ENCODE data around the gene HMGB2. TPM values are rescaled to one million over a fixed set of nuclear protein-coding genes. Genes with fewer than 3 reads are reported as not detected.
A peak's percentile ranks its signal among the peaks of the same experiment; 100 is the strongest.

Gene HMGB2
- total RNA-seq = 100 to 1,000 TPM; 610 to 614 TPM

DNA sequence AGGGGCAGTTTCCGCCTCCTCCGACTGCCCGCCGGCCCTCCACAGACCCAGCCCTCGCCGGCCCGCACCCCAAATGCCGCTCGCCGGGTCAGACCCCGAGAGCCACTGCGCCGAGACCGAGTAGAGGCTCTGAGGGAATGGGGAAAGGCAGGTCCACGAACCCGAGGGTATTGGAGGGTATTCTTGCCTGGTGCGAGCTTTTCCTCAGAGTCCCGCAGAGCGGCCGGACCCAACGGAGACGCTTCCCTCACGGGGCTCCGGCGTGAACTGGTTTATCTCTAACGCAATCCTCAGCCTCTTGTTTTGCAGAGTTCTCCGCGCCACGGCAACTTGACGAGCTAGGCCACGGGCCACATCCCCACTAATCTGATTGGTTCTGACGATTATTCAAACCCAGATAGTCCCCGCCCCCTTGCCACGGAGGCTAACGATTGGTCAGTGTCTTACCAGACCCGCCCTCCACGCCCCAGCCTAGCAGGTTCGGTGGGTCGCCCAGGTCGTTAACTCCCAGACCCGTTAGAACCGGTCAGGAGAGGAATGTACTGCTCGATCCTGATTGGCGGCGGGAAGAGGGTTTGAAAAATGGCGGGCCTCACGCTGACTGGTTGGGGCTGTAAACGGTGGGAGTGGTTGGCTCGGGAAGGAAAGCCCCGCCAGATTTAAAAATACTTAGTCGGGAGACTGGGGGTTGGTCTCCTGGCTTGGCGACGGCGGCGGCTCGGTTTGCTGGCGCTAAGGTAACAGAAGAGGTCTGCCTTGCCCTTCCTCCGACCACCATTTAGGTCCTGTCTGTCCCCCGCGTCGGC lies at the start of gene HMGB2:
HMGB2 (minus strand) TSS at position 274 of the 806 bp plus-strand sequence. CDS start 709 bp downstream, outside the sequence.
- CTCF ChIA-PET = interaction anchor here (0.7 to 2.8 kb wide), 6 partner anchors 15 to 164 kb away, joined by 3 to 12 read pairs (median 5); partner anchors contain the start of gene SAP30
- intact Hi-C loops (cut with micrococcal nuclease) = loop anchor here (1.0 to 2.0 kb wide), 6 partner anchors 16 to 949 kb away; partner anchors contain the start of genes CEP44, FBXO8, GALNT7 and SAP30
- Mint-ChIP-seq H3K4me1 (ENCODE audit: low read depth) (peaks cover 11% of the 10 kb centered on the region), H3K27me3 (peaks cover 4% of the 10 kb centered on the region), H3K27ac (peak within 1 kb of the TSS; percentile 100), H3K9me3 (no peaks in the 10 kb centered on the region), H3K36me3 (peaks cover 38% of the 10 kb centered on the region), H3K4me3 (peak within 1 kb of the TSS; percentile 95)
- POLR2A ChIA-PET = interaction anchor here (1.1 to 4.6 kb wide), 7 partner anchors 16 to 167 kb away, joined by 3 to 117 read pairs (median 5); partner anchors contain the start of genes GALNT7 and SAP30
- peak; percentile 100 for DNase-seq

DNA sequence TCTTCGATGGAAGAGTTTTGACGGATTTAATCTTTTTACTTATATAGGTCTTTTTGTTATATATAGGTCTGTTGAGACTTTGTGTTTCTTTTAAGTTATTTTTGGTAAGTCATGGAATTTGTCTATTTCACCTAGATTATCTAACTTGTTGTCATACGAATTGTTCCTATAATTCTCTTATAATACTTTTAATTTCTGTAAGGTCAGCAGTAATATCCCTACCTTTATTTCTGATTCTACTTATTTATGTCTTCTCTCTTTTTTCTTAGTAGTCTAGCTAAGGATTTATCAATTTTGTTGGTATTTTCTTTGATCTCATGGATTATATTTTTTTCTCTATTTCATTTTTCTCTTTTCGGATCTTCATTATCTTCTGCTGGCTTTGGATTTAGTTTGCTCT lies 48.2 kb upstream of the HMGB2 start:
- no peak for DNase-seq
- Mint-ChIP-seq H3K4me3 (no peak overlapping the region), H3K27me3 (peaks cover 1% of the 10 kb centered on the region), H3K9me3 (no peaks in the 10 kb centered on the region), H3K36me3 (peaks cover 2% of the 10 kb centered on the region), H3K4me1 (ENCODE audit: low read depth) (no peaks in the 10 kb centered on the region), H3K27ac (no peak overlapping the region)
- intact Hi-C loops (cut with micrococcal nuclease) = no loop called here
- ChIA-PET CTCF (interaction anchor here (0.8 to 1.5 kb wide), 3 partner anchors 11 to 63 kb away, joined by 3 to 4 read pairs (median 3); no protein-coding TSS in a partner anchor), POLR2A (no interaction called here)

DNA sequence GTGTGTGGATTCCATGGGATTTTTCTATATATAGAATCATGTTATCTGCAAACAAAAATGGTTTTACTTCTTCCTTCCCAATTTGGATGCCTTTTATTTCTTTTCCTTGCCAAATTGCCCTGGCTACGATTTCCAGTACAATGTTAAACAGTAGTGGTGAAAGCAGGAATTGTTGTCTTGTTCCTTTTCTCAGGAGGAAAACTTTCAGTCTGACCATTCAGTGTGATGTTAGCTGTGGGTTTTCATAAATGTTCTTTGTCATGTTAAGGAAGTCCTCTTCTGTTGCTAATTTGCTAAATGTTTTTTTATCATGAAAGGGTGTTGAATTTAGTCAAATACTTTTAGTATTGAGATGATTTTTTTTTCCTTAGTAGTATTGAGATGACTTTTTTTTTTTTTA lies 47.5 kb upstream of the HMGB2 start:
- intact Hi-C loops (cut with micrococcal nuclease) = no loop called here
- ChIA-PET CTCF (interaction anchor here (1.5 kb wide), 1 partner anchor 62 kb away, joined by 3 read pairs; no protein-coding TSS in a partner anchor), POLR2A (no interaction called here)
- Mint-ChIP-seq H3K27ac (no peak overlapping the region), H3K4me1 (ENCODE audit: low read depth) (no peaks in the 10 kb centered on the region), H3K9me3 (no peaks in the 10 kb centered on the region), H3K4me3 (no peak overlapping the region), H3K36me3 (peaks cover 2% of the 10 kb centered on the region), H3K27me3 (peaks cover 1% of the 10 kb centered on the region)
- DNase-seq = no peak

DNA sequence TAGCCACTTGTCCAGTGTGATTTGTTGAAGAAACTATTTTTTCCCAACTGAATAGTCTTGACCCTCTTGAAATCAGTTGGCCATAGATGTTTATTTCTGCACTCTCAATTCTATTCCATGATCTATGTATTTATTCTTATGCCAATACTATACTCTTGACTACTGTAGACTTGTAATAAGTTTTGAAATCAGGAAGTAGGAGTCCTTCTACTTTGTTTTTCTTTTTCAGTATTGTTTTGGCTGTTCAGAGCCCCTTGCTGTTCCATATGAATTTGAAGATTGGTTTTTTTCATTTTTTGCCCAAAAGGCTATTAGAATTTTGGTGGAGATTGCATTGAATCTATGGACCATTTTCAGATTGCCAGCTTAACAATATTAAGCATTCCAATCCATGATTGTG lies 46.8 kb upstream of the HMGB2 start:
- Mint-ChIP-seq H3K4me1 (ENCODE audit: low read depth) (no peaks in the 10 kb centered on the region), H3K27me3 (peaks cover 1% of the 10 kb centered on the region), H3K36me3 (peaks cover 3% of the 10 kb centered on the region), H3K27ac (no peak overlapping the region), H3K4me3 (no peak overlapping the region), H3K9me3 (no peaks in the 10 kb centered on the region)
- ChIA-PET POLR2A (no interaction called here), CTCF (no interaction called here)
- intact Hi-C loops (cut with micrococcal nuclease) = no loop called here
- no peak for DNase-seq

DNA sequence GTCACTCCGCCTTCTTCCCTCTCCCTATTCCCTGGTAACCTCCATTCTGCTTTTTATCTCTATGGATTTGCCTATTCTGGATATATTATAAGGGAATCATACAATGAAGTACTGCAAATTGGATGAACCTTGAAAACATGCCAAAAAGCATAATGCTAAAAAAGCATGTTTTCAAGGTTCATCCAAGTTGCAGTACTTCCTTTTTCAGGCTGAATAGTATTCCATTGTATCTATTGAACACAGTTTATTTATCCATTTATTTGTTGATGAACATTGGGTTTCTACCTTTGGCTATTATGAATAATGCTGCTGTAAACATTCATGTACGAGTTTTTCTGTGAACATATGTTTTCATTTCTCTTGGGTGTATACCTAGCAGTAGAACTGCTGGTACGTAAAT lies 45.8 kb upstream of the HMGB2 start:
- CTCF ChIA-PET = interaction anchor here (1.0 kb wide), 1 partner anchor 40 kb away, joined by 3 read pairs; no protein-coding TSS in a partner anchor
- Mint-ChIP-seq H3K36me3 (peaks cover 6% of the 10 kb centered on the region), H3K27ac (no peak overlapping the region), H3K9me3 (no peaks in the 10 kb centered on the region), H3K27me3 (peaks cover 1% of the 10 kb centered on the region), H3K4me3 (no peak overlapping the region), H3K4me1 (ENCODE audit: low read depth) (no peaks in the 10 kb centered on the region)
- intact Hi-C loops (cut with micrococcal nuclease) = no loop called here
- POLR2A ChIA-PET = no interaction called here
- DNase-seq = no peak

DNA sequence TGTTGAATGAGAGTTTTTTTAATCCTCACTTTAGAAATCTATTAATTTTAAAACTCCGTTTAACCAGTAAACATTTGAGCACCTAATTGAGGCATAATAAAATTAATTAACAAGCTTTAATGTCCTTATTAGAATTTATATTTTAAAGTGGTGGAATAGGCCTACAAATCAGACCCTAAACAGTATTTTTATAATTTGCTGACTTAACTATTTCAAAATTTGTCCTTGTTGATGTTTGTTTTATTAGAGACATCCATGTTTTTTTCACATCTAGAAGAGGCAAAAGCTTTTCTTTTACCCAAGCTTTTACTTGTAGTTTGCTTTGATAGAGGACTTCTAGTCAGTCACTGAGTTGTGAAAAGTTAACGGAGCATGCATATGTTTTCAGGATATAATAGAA lies 40.4 kb upstream of the HMGB2 start:
- H3K27me3 Mint-ChIP-seq = peaks cover 4% of the 10 kb centered on the region
- H3K36me3 Mint-ChIP-seq = peaks cover 11% of the 10 kb centered on the region
- no peaks in the 10 kb centered on the region for H3K9me3 Mint-ChIP-seq
- H3K4me1 Mint-ChIP-seq (ENCODE audit: low read depth) = peaks cover 10% of the 10 kb centered on the region
- no peak overlapping the region for H3K4me3 Mint-ChIP-seq
- H3K27ac Mint-ChIP-seq = no peak overlapping the region
- no peak for DNase-seq
- POLR2A ChIA-PET = no interaction called here
- intact Hi-C loops (cut with micrococcal nuclease) = no loop called here
- CTCF ChIA-PET = interaction anchor here (1.8 kb wide), 1 partner anchor 73 kb away, joined by 5 read pairs; no protein-coding TSS in a partner anchor

DNA sequence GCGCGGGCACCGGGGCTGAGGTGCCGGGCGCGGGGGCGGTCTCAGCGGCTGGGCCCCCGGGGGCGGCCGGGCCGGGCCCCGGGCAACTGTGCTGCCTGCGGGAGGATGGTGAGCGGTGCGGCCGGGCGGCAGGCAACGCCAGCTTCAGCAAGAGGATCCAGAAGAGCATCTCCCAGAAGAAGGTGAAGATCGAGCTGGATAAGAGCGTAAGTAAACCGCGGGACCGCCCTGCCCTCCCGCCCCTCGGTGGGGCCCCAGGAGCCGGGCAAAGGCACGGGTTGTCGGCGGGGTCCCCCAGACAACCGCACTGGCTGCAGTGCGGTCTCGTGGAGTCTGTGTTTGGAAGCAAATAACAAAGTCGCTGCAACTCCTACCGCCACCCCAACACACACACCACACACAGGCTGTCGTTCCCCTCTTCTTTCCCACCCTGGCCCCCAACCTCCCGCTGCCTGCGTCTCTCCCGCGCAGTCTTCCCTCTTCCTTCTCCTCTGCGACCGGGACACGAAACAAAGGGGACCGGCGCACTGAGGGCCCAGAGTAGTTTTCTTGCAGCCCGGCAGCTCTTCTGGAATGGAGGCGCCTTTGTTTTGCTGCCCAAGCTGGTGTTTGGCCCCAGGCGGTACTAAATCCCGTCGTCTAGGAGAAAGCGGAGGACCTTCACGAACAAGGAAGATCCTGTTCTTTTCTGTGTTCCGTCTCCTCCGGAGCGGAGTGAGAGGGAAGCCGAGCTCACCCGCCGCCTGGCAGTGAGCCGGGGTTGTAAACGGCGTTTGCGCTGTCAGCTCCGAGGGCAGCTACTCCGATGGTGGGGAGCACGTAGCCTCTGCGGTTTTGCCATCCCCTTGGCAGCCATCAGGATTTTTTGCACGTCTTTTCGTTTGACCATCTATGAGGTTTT lies 37.4 kb upstream of the HMGB2 start:
- peak overlapping the region; percentile 66 for H3K27ac Mint-ChIP-seq
- POLR2A ChIA-PET = interaction anchor here (0.7 to 4.3 kb wide), 3 partner anchors 13 to 41 kb away, joined by 4 to 117 read pairs (median 6); partner anchors contain the start of gene HMGB2
- H3K4me1 Mint-ChIP-seq (ENCODE audit: low read depth) = peaks cover 26% of the 10 kb centered on the region
- peak; percentile 57 for DNase-seq
- peak overlapping the region; percentile 94 for H3K4me3 Mint-ChIP-seq
- CTCF ChIA-PET = interaction anchor here (1.2 to 3.2 kb wide), 7 partner anchors 15 to 70 kb away, joined by 3 to 15 read pairs (median 5); partner anchors contain the start of gene HMGB2
- H3K9me3 Mint-ChIP-seq = no peaks in the 10 kb centered on the region
- peaks cover 11% of the 10 kb centered on the region for H3K36me3 Mint-ChIP-seq
- intact Hi-C loops (cut with micrococcal nuclease) = loop anchor here (2.0 kb wide), 1 partner anchor 45 kb away; no protein-coding TSS in a partner anchor
- H3K27me3 Mint-ChIP-seq = peaks cover 4% of the 10 kb centered on the region

DNA sequence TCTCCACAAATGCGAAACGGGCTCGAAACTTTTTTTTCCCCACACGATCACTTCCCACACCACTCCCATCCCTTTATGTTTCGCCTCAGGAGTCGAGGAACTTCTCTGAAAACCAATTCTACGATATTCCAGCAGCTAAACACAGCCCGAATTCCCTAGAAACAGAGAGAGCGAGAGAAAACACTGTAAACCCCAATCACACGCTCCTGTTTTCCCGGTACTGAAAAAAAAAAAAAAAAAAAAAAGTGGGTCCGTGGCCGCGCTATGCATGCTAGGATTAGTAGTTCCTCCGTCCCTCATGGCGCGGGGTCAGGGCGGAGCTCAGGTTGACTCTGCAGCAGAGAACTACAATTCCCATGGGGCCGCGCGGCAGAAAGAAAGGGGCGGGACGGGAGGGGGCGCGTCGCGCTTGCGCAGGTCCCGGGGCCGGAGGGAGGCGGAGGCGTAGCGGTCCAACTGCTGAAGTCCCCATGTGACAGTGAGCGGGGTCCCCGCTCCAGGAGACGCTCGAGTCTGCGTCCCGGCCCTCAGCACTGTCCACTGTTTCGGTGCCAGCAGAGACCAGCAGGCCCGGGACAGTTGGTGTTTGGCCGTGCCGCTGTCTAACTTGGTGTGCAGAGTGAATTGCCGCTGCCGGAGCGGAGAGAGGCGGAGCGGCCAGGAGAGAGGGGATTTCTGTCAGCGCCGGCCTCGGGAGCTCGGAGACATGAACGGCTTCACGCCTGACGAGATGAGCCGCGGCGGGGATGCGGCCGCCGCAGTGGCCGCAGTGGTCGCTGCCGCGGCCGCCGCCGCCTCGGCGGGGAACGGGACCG lies 36.5 kb upstream of the HMGB2 start, which contains the start of gene SAP30:
SAP30 (plus strand) TSS at position 478 of the 815 bp plus-strand sequence; CDS start at position 707, 229 bp downstream.
- peak; percentile 99 for DNase-seq
- POLR2A ChIA-PET = interaction anchor here (0.7 to 4.3 kb wide), 4 partner anchors 36 to 50 kb away, joined by 3 to 117 read pairs (median 6); partner anchors contain the start of gene HMGB2
- Mint-ChIP-seq H3K27ac (peak within 1 kb of the TSS; percentile 99), H3K27me3 (peaks cover 4% of the 10 kb centered on the region), H3K36me3 (peaks cover 8% of the 10 kb centered on the region), H3K4me3 (peak within 1 kb of the TSS; percentile 100), H3K9me3 (no peaks in the 10 kb centered on the region), H3K4me1 (ENCODE audit: low read depth) (peaks cover 33% of the 10 kb centered on the region)
- CTCF ChIA-PET = interaction anchor here (1.3 to 3.2 kb wide), 4 partner anchors 14 to 52 kb away, joined by 3 to 15 read pairs (median 4); partner anchors contain the start of gene HMGB2
- intact Hi-C loops (cut with micrococcal nuclease) = loop anchor here (1.0 kb wide), 4 partner anchors 36 to 913 kb away; partner anchors contain the start of genes CEP44, FBXO8, GALNT7 and HMGB2

DNA sequence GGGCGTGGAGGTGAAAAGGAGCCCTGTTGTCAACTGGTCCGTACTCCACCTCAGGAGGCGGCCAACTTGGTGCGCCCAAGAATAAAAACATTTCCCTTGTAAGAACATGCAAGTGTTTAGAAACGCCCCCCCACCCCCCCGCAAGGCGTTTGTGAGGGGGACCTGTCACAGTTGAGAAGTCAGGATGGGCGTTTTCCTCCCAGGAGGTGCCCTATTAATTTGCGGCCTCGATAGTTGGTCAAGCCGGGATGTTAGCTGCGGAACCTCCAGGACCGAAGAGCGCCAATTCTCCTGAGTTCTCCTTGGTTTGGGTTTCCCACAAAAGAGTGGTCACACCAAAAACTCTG lies 35.9 kb upstream of the HMGB2 start:
- Mint-ChIP-seq H3K9me3 (no peaks in the 10 kb centered on the region), H3K27me3 (peaks cover 4% of the 10 kb centered on the region), H3K36me3 (peaks cover 8% of the 10 kb centered on the region), H3K4me3 (peak overlapping the region; percentile 100), H3K27ac (peak overlapping the region; percentile 99), H3K4me1 (ENCODE audit: low read depth) (peaks cover 38% of the 10 kb centered on the region)
- intact Hi-C loops (cut with micrococcal nuclease) = loop anchor here (1.0 kb wide), 4 partner anchors 36 to 913 kb away; partner anchors contain the start of genes CEP44, FBXO8, GALNT7 and HMGB2
- CTCF ChIA-PET = interaction anchor here (0.9 to 1.5 kb wide), 3 partner anchors 36 to 51 kb away, joined by 3 to 5 read pairs (median 3); partner anchors contain the start of gene HMGB2
- peak; percentile 71 for DNase-seq
- POLR2A ChIA-PET = interaction anchor here (0.7 to 4.3 kb wide), 5 partner anchors 36 to 202 kb away, joined by 3 to 117 read pairs (median 5); partner anchors contain the start of gene HMGB2

DNA sequence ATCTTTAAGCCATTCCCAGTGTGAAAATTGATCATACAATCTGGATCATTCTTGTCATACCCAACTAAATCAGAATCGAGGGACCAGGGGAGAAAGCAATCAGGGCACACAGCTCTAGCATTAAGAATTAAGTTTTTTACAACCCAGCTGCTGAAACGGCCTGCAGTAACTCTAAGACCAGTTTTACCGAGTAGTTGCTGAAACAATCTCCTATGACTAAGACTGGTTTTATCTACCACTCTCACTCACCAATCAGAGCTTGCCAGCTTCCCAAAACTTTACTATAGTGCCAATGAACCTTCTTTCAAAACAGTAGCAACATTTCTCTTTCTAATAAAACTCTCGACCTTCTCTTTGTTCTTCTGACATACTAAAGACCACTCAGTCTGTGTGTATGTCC lies 33.8 kb upstream of the HMGB2 start:
- Mint-ChIP-seq H3K4me3 (no peak overlapping the region), H3K27ac (no peak overlapping the region), H3K36me3 (peaks cover 3% of the 10 kb centered on the region), H3K27me3 (peaks cover 2% of the 10 kb centered on the region), H3K9me3 (no peaks in the 10 kb centered on the region), H3K4me1 (ENCODE audit: low read depth) (peaks cover 33% of the 10 kb centered on the region)
- intact Hi-C loops (cut with micrococcal nuclease) = no loop called here
- CTCF ChIA-PET = interaction anchor here (1.1 to 2.8 kb wide), 3 partner anchors 13 to 67 kb away, joined by 3 to 10 read pairs (median 3); no protein-coding TSS in a partner anchor
- POLR2A ChIA-PET = interaction anchor here (1.2 to 1.3 kb wide), 2 partner anchors 33 to 35 kb away, joined by 3 to 13 read pairs; partner anchors contain the start of gene HMGB2
- DNase-seq = no peak

Measured in activated CD4-positive, alpha-beta memory T cell treated with anti-CD3 and anti-CD28 coated beads for 36 hours (primary cell).